ENCODE results near the gene CDK17. TPM values are rescaled to one million over a fixed set of nuclear protein-coding genes. Genes with fewer than 3 reads are reported as not detected.

The CDK17 gene
- total RNA-seq, 1 experiment from 2014 or later: 23.9 TPM

DNA sequence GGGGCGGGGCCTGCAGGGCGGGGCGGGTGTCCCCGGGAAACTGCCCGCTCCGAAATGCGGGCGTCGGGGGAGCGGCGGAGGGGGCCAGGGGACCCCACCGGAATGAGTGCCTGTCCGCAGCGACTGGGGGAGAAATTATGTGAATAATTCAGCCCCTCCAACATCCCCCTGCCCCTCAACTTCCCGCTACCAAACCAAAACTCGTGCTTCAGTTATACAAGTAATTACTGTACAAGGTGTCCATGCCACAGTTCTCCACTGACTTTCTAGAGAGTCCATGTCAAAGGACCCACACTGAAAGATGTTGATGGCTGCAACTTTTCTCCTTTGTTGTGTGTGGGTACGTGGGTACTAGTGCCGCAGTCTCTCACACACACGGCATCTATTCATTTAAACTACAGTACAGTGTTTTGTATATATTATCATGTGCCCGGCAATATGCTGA lies 414 bp upstream of the CDK17 start:
- peaks cover 27% of the 10 kb centered on the region for H3K4me1 ChIP-seq (ENCODE audit: insufficient read depth, low read length)
- H3K27ac ChIP-seq (ENCODE audit: low read length): peak overlapping the region; percentile 54
- H3K9me2 ChIP-seq (replicated peaks; ENCODE audit: low read length): no peaks in the 10 kb centered on the region
- H3K9ac ChIP-seq (ENCODE audit: low read length): peak overlapping the region; percentile 93
- BruUV-seq (replicated peaks): TSS peak; percentile 56
- H3K4me2 ChIP-seq (ENCODE audit: low read length): peak overlapping the region; percentile 95
- no peaks in the 10 kb centered on the region for H3F3A ChIP-seq (ENCODE audit: low read length, unreplicated experiment)
- ChIA-PET CTCF (interaction anchor here (0.6 to 2.3 kb wide), 12 partner anchors 27 to 343 kb away, joined by 3 to 11 read pairs (median 5); partner anchors contain the start of gene CFAP54), POLR2A (ENCODE audit: unreplicated experiment) (no interaction called here)
- DNase-seq (peak; percentile 37), ATAC-seq (peak; percentile 30)
- no peak for TF ChIP-seq EZH2 (IDR thresholded peaks at IDR 0.05; ENCODE audit: low read length, unreplicated experiment)
- no peak for TF ChIP-seq EZH2phosphoT487 (IDR thresholded peaks at IDR 0.05; ENCODE audit: borderline replicate concordance, low read length)
- TF ChIP-seq, protein P1, sequence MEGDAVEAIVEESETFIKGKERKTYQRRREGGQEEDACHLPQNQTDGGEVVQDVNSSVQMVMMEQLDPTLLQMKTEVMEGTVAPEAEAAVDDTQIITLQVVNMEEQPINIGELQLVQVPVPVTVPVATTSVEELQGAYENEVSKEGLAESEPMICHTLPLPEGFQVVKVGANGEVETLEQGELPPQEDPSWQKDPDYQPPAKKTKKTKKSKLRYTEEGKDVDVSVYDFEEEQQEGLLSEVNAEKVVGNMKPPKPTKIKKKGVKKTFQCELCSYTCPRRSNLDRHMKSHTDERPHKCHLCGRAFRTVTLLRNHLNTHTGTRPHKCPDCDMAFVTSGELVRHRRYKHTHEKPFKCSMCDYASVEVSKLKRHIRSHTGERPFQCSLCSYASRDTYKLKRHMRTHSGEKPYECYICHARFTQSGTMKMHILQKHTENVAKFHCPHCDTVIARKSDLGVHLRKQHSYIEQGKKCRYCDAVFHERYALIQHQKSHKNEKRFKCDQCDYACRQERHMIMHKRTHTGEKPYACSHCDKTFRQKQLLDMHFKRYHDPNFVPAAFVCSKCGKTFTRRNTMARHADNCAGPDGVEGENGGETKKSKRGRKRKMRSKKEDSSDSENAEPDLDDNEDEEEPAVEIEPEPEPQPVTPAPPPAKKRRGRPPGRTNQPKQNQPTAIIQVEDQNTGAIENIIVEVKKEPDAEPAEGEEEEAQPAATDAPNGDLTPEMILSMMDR (conservative IDR thresholded peaks at IDR 0.05; ENCODE audit: low read depth, low read length): no peak
- H3K9me3 ChIP-seq (ENCODE audit: low read length): no peaks in the 10 kb centered on the region
- H3K4me3 ChIP-seq (ENCODE audit: low read length): peak overlapping the region; percentile 82
- peaks cover 33% of the 10 kb centered on the region for H4K20me1 ChIP-seq (ENCODE audit: low read length)
- peaks cover 42% of the 10 kb centered on the region for H3K79me2 ChIP-seq (ENCODE audit: low read length)
- H2AFZ ChIP-seq (ENCODE audit: low read length): peak overlapping the region; percentile 74
- no peaks in the 10 kb centered on the region for H3K36me3 ChIP-seq (ENCODE audit: low read depth, low read length)
- intact Hi-C loops (cut with micrococcal nuclease): loop anchor here (1.0 to 2.0 kb wide), 11 partner anchors 25 to 338 kb away; partner anchors contain the start of gene CFAP54
- no peaks in the 10 kb centered on the region for H3K27me3 ChIP-seq (ENCODE audit: low read length)

DNA sequence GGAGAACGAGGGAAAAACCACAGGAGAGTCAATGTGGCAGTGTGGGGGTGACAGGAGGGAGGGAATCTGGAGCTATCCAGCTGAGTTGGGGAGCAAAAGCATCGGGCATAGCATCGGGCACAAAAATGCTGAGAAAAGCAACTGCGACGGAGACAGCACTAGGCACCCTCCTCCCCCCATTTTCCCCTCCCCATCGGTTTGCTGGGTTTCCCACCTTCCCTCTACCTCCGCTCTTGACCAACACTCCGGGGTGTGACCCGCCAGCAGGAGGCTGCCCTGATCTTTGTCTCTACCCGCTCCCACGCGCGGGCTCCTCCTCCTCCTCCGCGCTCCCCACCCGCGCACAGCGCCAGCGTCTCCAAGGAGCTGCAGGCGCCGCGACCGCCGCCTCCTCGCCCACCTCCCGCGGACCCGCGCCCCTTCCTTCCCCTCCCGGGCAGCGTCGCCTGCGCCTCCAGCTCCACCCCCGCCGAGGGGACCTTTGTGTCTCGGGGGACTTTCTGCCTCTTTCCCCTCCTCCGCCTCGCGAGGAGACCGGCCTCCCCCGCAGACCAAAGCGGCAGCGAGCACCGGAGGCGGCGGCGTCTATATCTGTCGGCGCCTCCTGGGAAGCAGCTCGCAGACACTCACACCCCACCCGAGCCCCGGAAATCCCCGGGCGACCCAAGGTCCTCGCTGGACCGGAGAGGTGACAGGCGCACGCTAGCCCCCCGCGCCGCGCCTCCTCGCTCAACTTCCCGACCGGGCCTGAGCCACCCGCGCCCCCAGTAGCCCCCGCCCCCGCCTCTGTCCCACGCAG lies 920 bp downstream of the CDK17 start:
- no peaks in the 10 kb centered on the region for H3K27me3 ChIP-seq (ENCODE audit: low read length)
- peak overlapping the region; percentile 66; the same call in 1 of the 2 replicates for H2AFZ ChIP-seq (ENCODE audit: low read length)
- intact Hi-C loops (cut with micrococcal nuclease): loop anchor here (5.0 kb wide), 1 partner anchor 52 kb away; no protein-coding TSS in a partner anchor
- no peaks in the 10 kb centered on the region for H3K36me3 ChIP-seq (ENCODE audit: low read depth, low read length)
- H3K9me2 ChIP-seq (replicated peaks; ENCODE audit: low read length): no peaks in the 10 kb centered on the region
- H3K4me3 ChIP-seq (ENCODE audit: low read length): peak overlapping the region; percentile 82
- BruUV-seq (replicated peaks): no TSS peak
- CTCF ChIA-PET: interaction anchor here (0.7 to 2.3 kb wide), 5 partner anchors 90 to 132 kb away, joined by 3 to 11 read pairs (median 4); partner anchors contain the start of gene CFAP54
- peaks cover 54% of the 10 kb centered on the region for H3K79me2 ChIP-seq (ENCODE audit: low read length)
- peaks cover 41% of the 10 kb centered on the region for H4K20me1 ChIP-seq (ENCODE audit: low read length)
- ATAC-seq: peak; percentile 47
- peak overlapping the region; percentile 95 for H3K4me2 ChIP-seq (ENCODE audit: low read length)
- TF ChIP-seq, protein P1 (conservative IDR thresholded peaks at IDR 0.05; ENCODE audit: low read depth, low read length): peak; percentile 43; the same call in 1 of the 2 replicates
- TF ChIP-seq EZH2 (IDR thresholded peaks at IDR 0.05; ENCODE audit: low read length, unreplicated experiment): no peak
- peak; percentile 52 for DNase-seq
- peak overlapping the region; percentile 93 for H3K9ac ChIP-seq (ENCODE audit: low read length)
- no peaks in the 10 kb centered on the region for H3F3A ChIP-seq (ENCODE audit: low read length, unreplicated experiment)
- no peaks in the 10 kb centered on the region for H3K9me3 ChIP-seq (ENCODE audit: low read length)
- peak overlapping the region; percentile 90 for H3K27ac ChIP-seq (ENCODE audit: low read length)
- peaks cover 27% of the 10 kb centered on the region for H3K4me1 ChIP-seq (ENCODE audit: insufficient read depth, low read length)
- POLR2A ChIA-PET (ENCODE audit: unreplicated experiment): interaction anchor here (0.6 to 1.0 kb wide), 2 partner anchors 49 to 73 kb away, joined by 3 to 4 read pairs; no protein-coding TSS in a partner anchor

Data from PC-3 (cell line).